ENCODE data around the gene RPTOR.

- TF ChIP-seq, protein P1, sequence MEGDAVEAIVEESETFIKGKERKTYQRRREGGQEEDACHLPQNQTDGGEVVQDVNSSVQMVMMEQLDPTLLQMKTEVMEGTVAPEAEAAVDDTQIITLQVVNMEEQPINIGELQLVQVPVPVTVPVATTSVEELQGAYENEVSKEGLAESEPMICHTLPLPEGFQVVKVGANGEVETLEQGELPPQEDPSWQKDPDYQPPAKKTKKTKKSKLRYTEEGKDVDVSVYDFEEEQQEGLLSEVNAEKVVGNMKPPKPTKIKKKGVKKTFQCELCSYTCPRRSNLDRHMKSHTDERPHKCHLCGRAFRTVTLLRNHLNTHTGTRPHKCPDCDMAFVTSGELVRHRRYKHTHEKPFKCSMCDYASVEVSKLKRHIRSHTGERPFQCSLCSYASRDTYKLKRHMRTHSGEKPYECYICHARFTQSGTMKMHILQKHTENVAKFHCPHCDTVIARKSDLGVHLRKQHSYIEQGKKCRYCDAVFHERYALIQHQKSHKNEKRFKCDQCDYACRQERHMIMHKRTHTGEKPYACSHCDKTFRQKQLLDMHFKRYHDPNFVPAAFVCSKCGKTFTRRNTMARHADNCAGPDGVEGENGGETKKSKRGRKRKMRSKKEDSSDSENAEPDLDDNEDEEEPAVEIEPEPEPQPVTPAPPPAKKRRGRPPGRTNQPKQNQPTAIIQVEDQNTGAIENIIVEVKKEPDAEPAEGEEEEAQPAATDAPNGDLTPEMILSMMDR (IDR thresholded peaks at IDR 0.05; ENCODE audit: low read length), result no peak
- TF ChIP-seq EZH2 (IDR thresholded peaks at IDR 0.05; ENCODE audit: borderline replicate concordance, low read length), result no peak
Measured at GRCh38 chr17:80663781-80664206, 119.2 kb downstream of the RPTOR start.

All from OCI-LY1 (cell line).